ENCODE measurements around the gene OR10AD1. TPM values are rescaled to one million over a fixed set of nuclear protein-coding genes. Genes with fewer than 3 reads are reported as not detected.
"Not testable (repeated sequence)": the region's sequence is repeated elsewhere in the genome, so short reads cannot be mapped to it uniquely, and the experiment has no call there.

The OR10AD1 gene, protein sequence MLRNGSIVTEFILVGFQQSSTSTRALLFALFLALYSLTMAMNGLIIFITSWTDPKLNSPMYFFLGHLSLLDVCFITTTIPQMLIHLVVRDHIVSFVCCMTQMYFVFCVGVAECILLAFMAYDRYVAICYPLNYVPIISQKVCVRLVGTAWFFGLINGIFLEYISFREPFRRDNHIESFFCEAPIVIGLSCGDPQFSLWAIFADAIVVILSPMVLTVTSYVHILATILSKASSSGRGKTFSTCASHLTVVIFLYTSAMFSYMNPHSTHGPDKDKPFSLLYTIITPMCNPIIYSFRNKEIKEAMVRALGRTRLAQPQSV
- total RNA-seq: not detected

DNA sequence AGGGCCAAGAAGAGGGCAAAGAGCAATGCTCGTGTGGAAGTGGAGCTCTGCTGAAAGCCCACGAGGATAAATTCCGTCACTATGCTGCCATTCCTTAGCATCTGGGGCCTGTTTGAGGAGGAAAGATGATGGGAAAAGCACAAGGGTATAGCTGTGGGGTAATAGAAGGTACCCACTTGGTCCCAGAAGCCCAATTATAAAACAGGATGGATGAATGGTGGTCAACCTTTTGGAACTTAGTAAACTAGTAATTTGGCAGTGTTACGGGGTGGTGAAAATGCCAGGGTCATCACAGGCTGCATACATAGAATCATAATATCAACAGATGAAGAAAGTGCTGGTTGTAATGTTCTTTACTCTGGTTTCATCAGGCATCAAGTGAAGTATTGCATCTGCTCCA is at the start of gene OR10AD1:
Gene OR10AD1 (minus strand): TSS at position 101 of the 400 bp plus-strand sequence. CDS start 0 bp downstream, at position 101.
- ATAC-seq: no peak

DNA sequence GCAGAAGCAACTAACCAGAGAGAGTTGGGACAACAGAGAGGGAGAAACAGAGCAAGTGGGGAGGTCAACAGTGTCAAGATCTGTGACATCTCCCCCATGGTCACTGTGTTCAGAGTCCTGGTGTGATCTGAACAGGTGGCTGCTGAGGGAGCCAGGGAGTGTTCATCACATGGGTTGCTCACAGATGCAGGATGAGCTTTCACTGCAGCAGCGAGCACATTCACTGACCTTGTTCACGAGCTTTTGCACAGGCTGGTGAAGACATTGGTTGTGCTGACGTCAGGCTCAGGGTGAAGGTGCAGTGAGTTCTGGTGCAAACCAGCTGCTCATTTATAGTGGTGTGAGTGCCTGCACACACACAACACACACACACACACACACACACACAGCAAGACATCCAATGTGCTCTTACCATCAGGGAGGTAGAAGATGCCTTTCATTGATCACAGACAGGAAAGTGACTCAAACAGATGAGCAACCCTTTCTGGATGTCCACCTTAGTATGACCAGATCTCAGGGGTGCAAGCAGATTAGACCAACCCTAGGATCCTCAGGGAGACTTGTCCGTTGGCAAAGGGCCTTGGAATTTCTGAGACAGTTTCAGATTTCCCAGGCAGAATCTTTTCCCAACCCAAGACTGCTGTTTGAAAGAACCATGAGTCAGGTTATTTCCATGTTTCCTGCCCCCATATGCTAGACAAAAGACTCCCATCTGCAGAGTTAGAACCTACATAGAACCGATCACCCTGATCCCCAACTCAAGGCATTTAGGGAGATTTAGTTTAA is 44.3 kb upstream of the OR10AD1 start:
- ATAC-seq: no peak

- ATAC-seq: no peak
These were observed 34.1 kb upstream of the OR10AD1 start for GRCh38 chr12:48237162-48237561.

DNA sequence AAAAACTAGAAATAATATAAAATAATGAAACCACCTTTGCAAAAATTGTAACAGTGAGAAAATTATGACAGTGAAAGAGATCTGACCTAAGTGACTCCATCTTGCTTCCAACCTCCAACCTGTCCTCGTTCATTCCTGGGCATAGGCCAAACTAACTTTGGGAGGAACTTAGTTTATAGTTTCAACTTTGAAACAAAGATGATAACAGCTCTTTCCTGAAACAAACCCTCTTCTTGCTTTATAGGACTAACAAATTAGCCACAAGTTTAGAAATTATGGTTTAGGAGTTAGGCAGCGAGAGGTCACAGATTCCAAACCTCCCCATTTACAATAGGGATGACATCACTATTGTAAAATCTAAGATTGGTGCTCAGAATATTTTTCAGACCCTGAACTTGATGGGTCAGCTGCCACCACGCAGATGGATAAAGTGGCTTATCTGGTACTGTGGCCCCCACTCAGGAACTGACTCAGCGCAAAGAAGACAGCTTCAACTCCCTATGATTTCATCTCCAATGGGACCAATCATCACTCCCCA is 32.8 kb upstream of the OR10AD1 start:
- ATAC-seq: no peak

DNA sequence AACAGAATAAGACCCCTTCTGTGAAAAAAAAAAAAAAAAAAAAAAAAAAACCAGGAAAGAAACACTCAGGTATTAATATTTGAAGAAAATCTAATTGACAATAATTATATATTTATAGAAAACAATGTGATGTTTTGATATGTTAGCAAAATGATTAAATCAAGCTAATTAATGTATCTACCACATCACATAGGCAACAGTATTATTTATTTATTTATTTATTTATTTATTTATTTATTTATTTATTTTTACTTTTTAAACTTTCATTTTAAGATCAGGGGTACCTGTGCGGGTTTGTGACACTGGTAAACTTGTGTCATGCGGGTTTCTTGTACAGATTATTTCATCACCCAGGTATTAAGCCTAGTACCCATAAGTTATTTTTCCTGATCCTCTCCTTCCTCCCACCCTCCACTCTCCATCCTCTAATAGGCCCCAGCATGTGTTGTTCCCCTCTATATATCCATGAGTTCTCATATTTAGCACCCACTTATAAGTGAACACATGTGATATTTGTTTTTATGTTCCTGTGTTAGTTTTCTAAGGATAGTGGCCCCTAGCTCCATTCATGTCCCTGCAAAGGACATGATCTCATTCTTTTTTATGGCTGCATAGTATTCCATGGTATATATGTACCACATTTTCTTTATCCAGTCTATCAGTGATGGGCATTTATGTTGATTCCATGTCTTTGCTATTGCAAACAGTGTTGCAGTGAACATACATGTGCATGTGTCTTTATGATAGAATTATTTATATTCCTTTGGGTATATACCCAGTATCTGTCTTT is 28.3 kb upstream of the OR10AD1 start:
- not testable (repeated sequence) for ATAC-seq

GRCh38 chr12:48224533-48224932 is 21.4 kb upstream of the OR10AD1 start:
- not testable (repeated sequence) for ATAC-seq

DNA sequence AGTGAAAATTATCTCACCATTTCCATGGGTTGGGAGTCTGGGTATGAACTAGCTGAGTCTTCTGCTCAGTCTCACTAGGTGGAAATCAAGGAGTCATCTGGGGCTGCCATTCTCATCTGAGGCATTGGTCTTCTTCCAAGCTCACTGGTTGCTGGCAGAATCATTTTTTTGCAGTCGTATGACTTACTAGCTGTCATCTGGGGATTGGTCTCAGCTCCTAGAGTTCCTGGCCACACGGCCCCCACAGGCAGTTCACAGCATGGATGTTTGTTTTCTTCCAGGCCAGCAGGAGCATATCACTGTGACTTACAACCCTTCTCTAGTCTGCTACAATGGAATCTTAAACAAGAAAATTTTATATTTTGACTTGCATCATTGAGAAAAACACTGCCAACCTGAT is 18.6 kb upstream of the OR10AD1 start:
- no peak for ATAC-seq

- ATAC-seq: no peak
These were observed 17.6 kb upstream of the OR10AD1 start for GRCh38 chr12:48220701-48221100.

DNA sequence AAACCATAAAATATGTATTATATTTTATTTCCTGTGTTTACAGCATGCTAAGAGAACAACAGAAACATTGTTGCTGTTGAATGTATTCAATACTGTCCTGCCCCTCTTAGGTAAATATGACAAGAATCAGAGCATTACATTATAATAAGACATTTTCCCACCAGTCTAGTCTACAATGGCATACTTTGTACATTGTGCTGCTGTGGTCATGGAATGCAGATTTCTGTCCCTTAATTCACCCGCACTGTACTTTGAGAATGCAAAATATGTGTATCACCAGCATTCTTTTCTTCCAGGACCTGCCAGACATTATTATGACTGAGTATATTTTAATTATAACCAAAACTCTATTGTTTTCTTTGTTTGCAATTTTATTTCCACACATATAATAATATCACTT is 16.5 kb upstream of the OR10AD1 start:
- ATAC-seq: no peak

DNA sequence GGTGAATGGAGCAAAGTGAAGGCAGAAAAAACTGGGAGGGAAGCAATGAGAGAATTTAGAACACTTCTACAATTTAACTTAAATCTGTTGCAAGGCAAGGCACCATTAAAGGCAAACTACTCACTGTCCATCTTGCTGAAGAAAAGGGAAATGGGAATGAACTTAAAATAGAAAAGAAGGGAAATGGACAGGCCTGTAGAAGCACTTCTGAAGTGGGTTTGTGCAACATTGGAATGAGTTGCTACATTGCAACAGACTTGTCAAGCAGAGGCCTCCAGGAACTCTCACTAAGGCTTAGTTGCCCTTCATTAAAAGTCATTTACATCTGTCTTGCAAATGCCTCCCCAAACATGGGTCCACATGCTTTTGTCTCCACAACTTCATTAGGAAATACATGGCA is 13.7 kb upstream of the OR10AD1 start:
- ATAC-seq: no peak

GRCh38 chr12:48209495-48209894 is 6.4 kb upstream of the OR10AD1 start:
- not testable (repeated sequence) for ATAC-seq

- ATAC-seq: no peak
These were observed 326 bp downstream of the OR10AD1 start for GRCh38 chr12:48202766-48203165.

- no peak for ATAC-seq
These were observed 1.6 kb downstream of the OR10AD1 start for GRCh38 chr12:48201516-48201915.

GRCh38 chr12:48201091-48201490 is 2.0 kb downstream of the OR10AD1 start:
- ATAC-seq: no peak

DNA sequence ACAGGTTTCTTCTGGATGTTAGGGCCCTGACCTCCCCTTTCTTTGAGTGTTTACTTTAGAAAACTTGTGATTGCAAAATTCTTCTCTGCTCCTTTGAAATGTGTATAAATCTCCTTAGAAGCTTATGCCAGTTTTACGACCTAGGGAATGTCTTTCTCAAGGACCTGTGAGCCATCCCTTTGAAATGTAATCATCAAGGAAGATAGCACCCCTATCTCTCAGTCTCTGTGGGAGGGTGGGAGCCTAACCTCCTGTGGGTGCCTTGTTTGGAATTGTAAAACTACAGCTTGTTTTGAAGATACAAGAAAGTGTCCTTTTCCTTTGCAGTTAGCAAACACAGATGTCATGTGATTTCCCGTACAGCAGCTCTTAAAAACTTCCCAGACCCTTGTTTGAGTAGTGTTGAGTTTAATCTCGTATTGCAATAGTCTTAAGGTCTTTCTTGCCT is 3.3 kb downstream of the OR10AD1 start:
- no peak for ATAC-seq

DNA sequence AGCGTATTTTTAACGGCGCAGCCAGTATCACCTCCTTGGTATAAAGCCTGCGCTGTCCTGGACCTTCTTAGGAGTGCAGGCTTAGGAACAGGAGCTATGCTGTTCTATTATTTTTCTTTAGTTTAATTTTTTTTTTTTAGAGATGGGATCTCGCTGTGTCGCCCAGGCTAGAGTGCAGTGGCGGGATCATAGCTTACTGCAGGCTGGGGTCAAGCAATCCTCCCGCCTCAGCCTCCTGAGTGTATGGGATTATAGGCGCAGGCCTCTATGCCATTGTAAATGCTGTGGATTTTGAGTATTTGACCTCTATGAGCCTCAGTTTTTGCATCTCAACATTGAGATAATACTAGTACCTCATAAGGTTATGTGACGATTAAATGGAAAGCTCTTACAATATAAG is 4.1 kb downstream of the OR10AD1 start:
- no peak for ATAC-seq

DNA sequence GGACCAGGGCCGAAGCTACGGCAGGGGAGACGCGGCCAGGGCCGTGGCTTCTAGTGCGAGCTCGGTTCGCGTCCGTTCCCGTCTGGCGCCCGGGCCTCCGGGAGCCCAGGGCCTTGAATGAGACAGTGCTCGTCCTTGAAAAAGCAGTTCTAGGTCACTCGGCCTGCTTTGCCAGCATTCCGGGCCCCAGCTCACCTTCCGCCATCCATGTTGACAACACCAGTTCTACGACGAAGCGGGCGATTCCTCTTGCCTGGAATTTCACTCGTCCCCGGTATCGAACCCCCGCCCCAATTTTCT is 4.5 kb downstream of the OR10AD1 start:
- ATAC-seq: peak; percentile 43

DNA sequence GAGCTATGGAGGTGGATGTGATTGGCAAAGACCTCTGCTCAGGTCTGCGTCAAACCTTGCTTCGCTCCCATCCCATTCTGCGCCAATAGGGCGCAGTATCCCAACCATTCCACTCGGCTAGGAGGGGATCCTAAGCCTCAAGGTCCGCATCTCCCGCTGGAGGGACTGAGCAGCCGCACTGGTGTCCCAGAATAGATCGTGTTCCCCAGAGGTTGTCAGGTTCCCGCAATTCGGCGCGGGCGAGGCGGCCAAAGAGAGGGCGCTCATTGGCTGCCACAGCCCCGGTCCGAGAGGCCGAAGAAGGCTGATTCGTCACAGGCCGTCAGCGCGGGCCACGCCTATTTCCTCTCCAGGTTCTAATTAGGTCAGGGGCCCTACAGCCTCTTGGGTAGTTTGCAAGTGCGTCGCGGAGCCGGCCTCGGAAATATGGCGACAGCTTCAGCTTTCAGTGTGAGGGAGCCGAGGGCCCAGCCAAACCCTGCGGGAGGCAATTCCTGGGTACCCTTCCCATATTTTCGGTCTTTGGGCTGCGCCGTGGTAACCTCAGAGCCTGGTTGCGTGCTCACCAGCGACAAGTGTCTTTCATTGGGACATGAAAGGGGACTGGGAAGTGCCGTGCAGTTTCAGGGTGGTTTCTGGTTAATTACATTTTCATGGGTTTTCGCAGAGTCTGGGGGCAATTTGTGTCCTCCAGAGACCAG is 5.0 kb downstream of the OR10AD1 start:
- peak; percentile 98 for ATAC-seq

DNA sequence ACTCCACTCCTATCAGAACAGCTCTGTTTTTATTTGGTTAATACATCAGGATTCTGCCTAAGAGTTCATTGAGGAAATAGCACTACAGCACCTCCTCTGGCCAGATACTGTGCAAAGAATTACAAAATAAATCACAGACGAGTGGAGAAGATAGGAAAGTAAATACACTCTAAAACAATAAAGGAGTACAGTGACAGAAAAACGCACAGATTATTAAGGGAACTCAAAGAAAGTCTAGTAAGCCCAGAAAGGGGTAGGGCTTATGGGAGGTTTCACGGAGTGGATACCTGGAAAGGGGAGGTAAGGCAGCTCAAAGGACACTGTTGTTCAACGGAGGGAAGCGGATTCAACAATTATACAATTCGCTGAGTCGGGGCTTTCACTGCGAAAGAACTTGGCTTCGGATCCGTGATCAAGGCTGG is 5.5 kb downstream of the OR10AD1 start:
- peak; percentile 39 for ATAC-seq

DNA sequence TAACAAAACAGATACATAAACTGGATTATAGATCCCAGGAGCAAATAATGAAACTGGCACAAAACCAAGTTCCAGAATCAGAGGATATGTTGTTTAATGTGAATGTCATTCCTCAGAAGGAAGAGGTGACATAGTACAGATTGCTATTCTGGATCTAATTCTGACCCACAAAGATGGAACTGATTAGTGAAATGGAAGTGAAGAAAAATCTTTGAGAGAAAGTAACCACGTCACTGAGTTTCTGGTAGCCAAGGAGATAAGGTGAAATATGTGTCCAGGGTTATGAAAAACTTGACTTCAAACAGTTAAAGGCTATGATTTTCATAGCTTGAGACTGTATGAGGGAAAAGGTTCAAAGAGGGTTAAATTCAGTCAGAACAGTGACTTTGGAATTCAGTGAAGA is 8.3 kb downstream of the OR10AD1 start:
- no peak for ATAC-seq

- ATAC-seq: no peak
These were observed 9.5 kb downstream of the OR10AD1 start for GRCh38 chr12:48193623-48194022.

GRCh38 chr12:48192861-48193260 is 10.2 kb downstream of the OR10AD1 start:
- ATAC-seq: no peak

Data from esophagus mucosa (tissue), 1 donor.